GM18867 (cell line): ENCODE results near the gene ZYG11A.

ENCODE experiments used
- ATAC-seq: cut with Tn5 transposase; IDR thresholded peaks from one replicate; pipeline ENCODE4 v1.9.1; 2021; ENCODE audit warnings: mild to moderate bottlenecking, moderate library complexity; ENCODE audit not compliant: unreplicated experiment

ZYG11A gene

GRCh38 chr1:52876843-52877242, 34.3 kb downstream of the ZYG11A start:
- ATAC-seq = no peak

GRCh38 chr1:52877554-52877953, 35.0 kb downstream of the ZYG11A start:
- ATAC-seq = no peak

GRCh38 chr1:52880206-52880605, 37.6 kb downstream of the ZYG11A start:
- no peak for ATAC-seq

GRCh38 chr1:52887483-52887882, 44.9 kb downstream of the ZYG11A start:
- ATAC-seq = no peak

GRCh38 chr1:52892424-52893215, 50.1 kb downstream of the ZYG11A start:
- ATAC-seq = no peak

- ATAC-seq = no peak
Measured at GRCh38 chr1:52899445-52899894, 56.9 kb downstream of the ZYG11A start.

GRCh38 chr1:52900402-52900801, 57.8 kb downstream of the ZYG11A start:
- ATAC-seq = no peak

GRCh38 chr1:52901384-52901783, 58.8 kb downstream of the ZYG11A start:
- no peak for ATAC-seq

- ATAC-seq = no peak
Measured at GRCh38 chr1:52904208-52904926, 61.8 kb downstream of the ZYG11A start.

GRCh38 chr1:52904927-52905698, 62.6 kb downstream of the ZYG11A start:
- ATAC-seq = no peak

GRCh38 chr1:52906135-52906603, 63.6 kb downstream of the ZYG11A start:
- ATAC-seq = no peak

- ATAC-seq = no peak
Measured at GRCh38 chr1:52907068-52907811, 64.7 kb downstream of the ZYG11A start.

GRCh38 chr1:52907812-52908153, 65.2 kb downstream of the ZYG11A start:
- ATAC-seq = no peak

GRCh38 chr1:52911541-52911940, 69.0 kb downstream of the ZYG11A start:
- ATAC-seq = no peak

- ATAC-seq = no peak
Measured at GRCh38 chr1:52913014-52913413, 70.5 kb downstream of the ZYG11A start.

GRCh38 chr1:52913537-52913936, 71.0 kb downstream of the ZYG11A start:
- no peak for ATAC-seq

GRCh38 chr1:52914463-52914862, 71.9 kb downstream of the ZYG11A start:
- no peak for ATAC-seq

- ATAC-seq = no peak
Measured at GRCh38 chr1:52915211-52915854, 72.8 kb downstream of the ZYG11A start.

GRCh38 chr1:52915855-52916220, 73.3 kb downstream of the ZYG11A start:
- no peak for ATAC-seq

GRCh38 chr1:52916241-52916975, 73.8 kb downstream of the ZYG11A start:
- no peak for ATAC-seq
